ENCODE results near the gene MRGPRX3. TPM values are rescaled to one million over a fixed set of nuclear protein-coding genes. Genes with fewer than 3 reads are reported as not detected.

Gene MRGPRX3
- total and polyA plus RNA-seq, 2 of the 8 experiments (the other 6 are each of a cell fraction or from before 2014, with no cell fraction given): not detected

Small RNA genes within 50 kb of the gene (small RNA-seq; reads per million reads assigned to genes)
- gene HIGD1AP5 (ENCODE audit: insufficient read depth): not detected

Other genes starting within 250 kb of the MRGPRX3 start
- gene SERGEF, start 119.5 kb upstream of the MRGPRX3 start, total RNA-seq (2021; fragmentation: NEBNext Ultra II Directional; extraction: Animal tissue kit (Norgen Biotek cat#: 25700)): 28.8 and 35.8 TPM in 2 replicates
- gene SERGEF, start 119.5 kb upstream of the MRGPRX3 start, polyA plus RNA-seq (2011; rRNA removed): 16.6 and 19.2 TPM in 2 replicates
- gene TPH1, start 86.3 kb upstream of the MRGPRX3 start, total RNA-seq (2021; fragmentation: NEBNext Ultra II Directional; extraction: Animal tissue kit (Norgen Biotek cat#: 25700)): 0.08 and 0.22 TPM in 2 replicates
- 0.08 and 0.09 TPM in 2 replicates for gene TPH1, start 86.3 kb upstream of the MRGPRX3 start, polyA plus RNA-seq (2011; rRNA removed)
- 46.6 and 48.3 TPM in 2 replicates for gene SAAL1, start 26.5 kb upstream of the MRGPRX3 start, total RNA-seq (2021; fragmentation: NEBNext Ultra II Directional; extraction: Animal tissue kit (Norgen Biotek cat#: 25700))
- gene SAAL1, start 26.5 kb upstream of the MRGPRX3 start, polyA plus RNA-seq (2011; rRNA removed): 17.3 and 26.4 TPM in 2 replicates
- not detected in 2 replicates for gene MRGPRX4, start 40.3 kb downstream of the MRGPRX3 start, total RNA-seq (2021; fragmentation: NEBNext Ultra II Directional; extraction: Animal tissue kit (Norgen Biotek cat#: 25700))
- gene MRGPRX4, start 40.3 kb downstream of the MRGPRX3 start, polyA plus RNA-seq (2011; rRNA removed): not detected in 2 replicates
- gene SAA4, start 104.2 kb downstream of the MRGPRX3 start, total RNA-seq (2021; fragmentation: NEBNext Ultra II Directional; extraction: Animal tissue kit (Norgen Biotek cat#: 25700)): not detected in 2 replicates
- not detected in 2 replicates for gene SAA4, start 104.2 kb downstream of the MRGPRX3 start, polyA plus RNA-seq (2011; rRNA removed)
- gene SAA2, start 116.1 kb downstream of the MRGPRX3 start, total RNA-seq (2021; fragmentation: NEBNext Ultra II Directional; extraction: Animal tissue kit (Norgen Biotek cat#: 25700)): not detected in 2 replicates
- not detected in 2 replicates for gene SAA2, start 116.1 kb downstream of the MRGPRX3 start, polyA plus RNA-seq (2011; rRNA removed)
- not detected in 2 replicates for gene SAA1, start 133.7 kb downstream of the MRGPRX3 start, total RNA-seq (2021; fragmentation: NEBNext Ultra II Directional; extraction: Animal tissue kit (Norgen Biotek cat#: 25700))
- gene SAA1, start 133.7 kb downstream of the MRGPRX3 start, polyA plus RNA-seq (2011; rRNA removed): 0.41 TPM in 1 of 2 replicates, not detected in the other
- 16.7 and 18.5 TPM in 2 replicates for gene HPS5, start 189.6 kb downstream of the MRGPRX3 start, total RNA-seq (2021; fragmentation: NEBNext Ultra II Directional; extraction: Animal tissue kit (Norgen Biotek cat#: 25700))
- 3.9 and 5.0 TPM in 2 replicates for gene HPS5, start 189.6 kb downstream of the MRGPRX3 start, polyA plus RNA-seq (2011; rRNA removed)
- 26.3 and 28.0 TPM in 2 replicates for gene GTF2H1, start 190.0 kb downstream of the MRGPRX3 start, total RNA-seq (2021; fragmentation: NEBNext Ultra II Directional; extraction: Animal tissue kit (Norgen Biotek cat#: 25700))
- gene GTF2H1, start 190.0 kb downstream of the MRGPRX3 start, polyA plus RNA-seq (2011; rRNA removed): 9.1 and 9.3 TPM in 2 replicates